ENCODE data around the gene LRRC34.

DNA sequence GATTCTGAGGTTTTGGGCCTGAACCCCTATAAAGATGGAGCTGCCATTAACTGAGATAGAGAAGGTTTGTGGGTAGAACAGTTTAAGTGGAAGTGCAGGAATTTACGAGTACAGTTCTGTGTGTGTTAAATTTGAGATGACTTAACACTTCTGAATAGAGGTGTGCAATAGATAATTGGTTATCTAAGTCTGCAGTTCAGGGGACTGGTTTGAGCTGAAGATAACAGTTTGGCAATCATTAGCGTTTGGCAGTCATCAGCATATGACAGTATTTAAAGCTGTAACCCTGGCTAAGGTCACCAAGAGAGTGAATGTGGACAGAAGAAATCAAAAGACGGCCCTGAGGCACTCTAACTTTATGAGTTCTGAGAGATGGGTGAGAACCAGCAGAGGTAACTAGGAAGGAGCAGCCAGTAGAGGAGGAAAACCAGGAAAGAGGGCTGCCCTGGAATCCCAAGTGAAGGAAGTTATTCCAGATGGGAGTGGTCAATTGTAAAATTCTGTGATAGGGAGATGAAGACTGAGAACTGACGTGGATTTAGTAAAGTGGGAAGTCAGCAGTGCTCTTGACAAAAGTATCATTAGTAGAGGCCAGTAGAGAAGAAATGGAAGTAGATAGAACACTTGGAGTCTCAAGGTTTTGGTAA, 31.4 kb downstream of the LRRC34 start:
- TF ChIP-seq, protein P1, sequence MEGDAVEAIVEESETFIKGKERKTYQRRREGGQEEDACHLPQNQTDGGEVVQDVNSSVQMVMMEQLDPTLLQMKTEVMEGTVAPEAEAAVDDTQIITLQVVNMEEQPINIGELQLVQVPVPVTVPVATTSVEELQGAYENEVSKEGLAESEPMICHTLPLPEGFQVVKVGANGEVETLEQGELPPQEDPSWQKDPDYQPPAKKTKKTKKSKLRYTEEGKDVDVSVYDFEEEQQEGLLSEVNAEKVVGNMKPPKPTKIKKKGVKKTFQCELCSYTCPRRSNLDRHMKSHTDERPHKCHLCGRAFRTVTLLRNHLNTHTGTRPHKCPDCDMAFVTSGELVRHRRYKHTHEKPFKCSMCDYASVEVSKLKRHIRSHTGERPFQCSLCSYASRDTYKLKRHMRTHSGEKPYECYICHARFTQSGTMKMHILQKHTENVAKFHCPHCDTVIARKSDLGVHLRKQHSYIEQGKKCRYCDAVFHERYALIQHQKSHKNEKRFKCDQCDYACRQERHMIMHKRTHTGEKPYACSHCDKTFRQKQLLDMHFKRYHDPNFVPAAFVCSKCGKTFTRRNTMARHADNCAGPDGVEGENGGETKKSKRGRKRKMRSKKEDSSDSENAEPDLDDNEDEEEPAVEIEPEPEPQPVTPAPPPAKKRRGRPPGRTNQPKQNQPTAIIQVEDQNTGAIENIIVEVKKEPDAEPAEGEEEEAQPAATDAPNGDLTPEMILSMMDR (IDR thresholded peaks at IDR 0.05) = no peak
- TF ChIP-seq POLR2A (IDR thresholded peaks at IDR 0.05) = no peak
